Activated CD4-positive, alpha-beta memory T cell treated with anti-CD3 and anti-CD28 coated beads for 36 hours (primary cell): ENCODE measurements around the gene PDK2. TPM values are rescaled to one million over a fixed set of nuclear protein-coding genes. Genes with fewer than 3 reads are reported as not detected.

Experiments
- CTCF ChIA-PET: fragments of 350-600 bp; sonication (Branson Sonifier 250); formaldehyde crosslinking; loops from one replicate; lab custom pipeline; 2021; ENCODE audit warnings: antibody characterized with exemption, inconsistent platforms; lab: Charles Lee
- POLR2A ChIA-PET: fragments of 350-600 bp; sonication (Branson Sonifier 250); formaldehyde crosslinking; loops from one replicate; lab custom pipeline; 2021; ENCODE audit warnings: antibody characterized with exemption; lab: Charles Lee
- DNase-seq: peaks from one replicate; pipeline ENCODE4 v3.0.0-alpha.2; 2020
- H3K27ac Mint-ChIP-seq: one replicate; pipeline ENCODE4 v1.8.0; 2021; ENCODE audit warnings: mixed read lengths
- H3K27me3 Mint-ChIP-seq: one replicate; pipeline ENCODE4 v1.8.0; 2021; ENCODE audit warnings: mixed read lengths
- H3K36me3 Mint-ChIP-seq: one replicate; pipeline ENCODE4 v1.8.0; 2021; ENCODE audit warnings: mixed read lengths
- H3K4me1 Mint-ChIP-seq: one replicate; pipeline ENCODE4 v1.8.0; 2021; ENCODE audit warnings: low read depth, mixed read lengths
- H3K4me3 Mint-ChIP-seq: one replicate; pipeline ENCODE4 v1.8.0; 2021; ENCODE audit warnings: mild to moderate bottlenecking, mixed read lengths
- H3K9me3 Mint-ChIP-seq: one replicate; pipeline ENCODE4 v1.8.0; 2021; ENCODE audit warnings: mixed read lengths
- intact Hi-C: fragments of 100-400 bp; cut with micrococcal nuclease; formaldehyde crosslinking; loops from one replicate; pipeline ENCODE4 v1.15.1; 2023
- total RNA-seq, 2 experiments: library from RNA; stranded (reverse); gene quantifications; one replicate each; pipeline ENCODE4 v1.2.3, GENCODE V29; 2021

PDK2 gene
- total RNA-seq, 2 experiments from 2014 or later: 13.3 to 14.6 TPM

DNA sequence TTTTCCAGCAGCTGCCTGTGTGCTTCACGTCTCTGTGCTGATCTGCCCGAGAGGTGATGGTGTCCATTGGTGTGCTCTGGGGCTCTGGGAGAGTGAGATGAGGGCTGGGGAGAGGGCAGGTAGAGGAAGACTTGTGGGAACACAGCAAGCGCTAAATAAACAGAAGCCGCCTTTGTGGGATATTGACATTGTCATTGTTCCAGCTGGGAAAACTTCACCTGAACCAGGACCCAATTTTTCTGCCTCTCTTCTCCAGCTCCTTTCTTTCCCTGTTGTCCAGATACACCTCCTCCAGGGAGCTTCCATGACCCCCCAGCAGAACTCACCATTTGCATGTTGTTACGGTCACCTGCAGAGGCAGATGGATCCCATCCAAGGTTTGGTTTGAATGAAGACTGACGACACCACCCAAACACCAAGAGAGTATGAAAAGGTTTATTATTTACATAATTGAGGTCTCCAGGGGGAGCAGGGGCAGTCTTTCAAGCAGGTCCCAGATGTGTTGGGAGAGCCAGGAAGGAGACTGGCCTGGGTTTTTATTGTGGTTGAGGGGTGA lies 42.8 kb upstream of the PDK2 start:
- CTCF ChIA-PET: interaction anchor here (0.6 to 7.9 kb wide), 5 partner anchors 23 to 476 kb away, joined by 3 to 85 read pairs (median 4); partner anchors contain the start of gene NXPH3
- Mint-ChIP-seq H3K27ac (peak overlapping the region; percentile 95), H3K9me3 (no peaks in the 10 kb centered on the region), H3K4me3 (no peak overlapping the region), H3K4me1 (peaks cover 43% of the 10 kb centered on the region), H3K27me3 (peaks cover 2% of the 10 kb centered on the region), H3K36me3 (no peaks in the 10 kb centered on the region)
- POLR2A ChIA-PET: no interaction called here
- DNase-seq: no peak
- intact Hi-C loops: no loop called here

DNA sequence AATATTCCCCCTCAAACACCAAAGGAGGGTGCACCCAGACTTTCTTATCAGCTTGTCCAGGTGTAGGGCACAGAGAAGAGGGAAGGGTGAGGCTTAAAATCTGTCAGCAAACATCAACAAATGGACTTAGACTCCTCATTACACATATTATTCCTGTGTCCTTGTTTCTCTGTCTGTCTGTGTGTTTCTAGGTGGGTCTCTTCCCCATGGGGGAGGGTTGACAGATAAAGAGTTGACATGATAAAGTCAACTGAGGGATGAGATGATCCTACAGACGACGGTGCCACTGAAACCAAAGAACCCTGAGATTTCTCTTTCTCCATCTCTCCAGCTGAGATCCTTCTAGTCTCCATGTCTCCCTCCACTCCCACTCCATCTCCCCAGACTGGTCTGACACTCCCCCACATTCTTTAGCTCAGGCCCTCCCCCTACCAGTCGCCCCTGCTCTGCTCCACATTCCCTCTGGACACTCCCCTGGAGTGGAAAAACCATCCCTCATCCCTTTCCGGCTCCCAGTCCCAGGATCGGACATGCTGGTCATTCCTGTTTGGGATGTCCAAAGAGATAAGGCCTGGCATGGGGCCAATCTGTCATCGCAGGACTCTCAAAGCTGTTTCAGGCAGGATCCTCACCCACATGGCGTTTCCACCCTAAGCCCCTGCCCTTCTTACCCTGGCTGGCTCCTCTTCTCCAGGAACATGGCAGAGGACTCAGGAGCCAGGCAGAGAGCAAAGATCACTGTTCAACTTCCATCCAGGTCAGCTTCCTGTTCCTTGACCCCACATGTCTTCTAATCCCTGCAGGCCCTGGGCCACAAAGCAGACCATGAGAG lies 42.1 kb upstream of the PDK2 start:
- H3K4me1 Mint-ChIP-seq: peaks cover 39% of the 10 kb centered on the region
- H3K4me3 Mint-ChIP-seq: no peak overlapping the region
- peaks cover under 1% of the 10 kb centered on the region for H3K27me3 Mint-ChIP-seq
- no peaks in the 10 kb centered on the region for H3K9me3 Mint-ChIP-seq
- no peak for DNase-seq
- intact Hi-C loops: no loop called here
- H3K27ac Mint-ChIP-seq: no peak overlapping the region
- no peaks in the 10 kb centered on the region for H3K36me3 Mint-ChIP-seq
- CTCF ChIA-PET: interaction anchor here (0.6 to 7.9 kb wide), 7 partner anchors 24 to 477 kb away, joined by 3 to 85 read pairs (median 7); partner anchors contain the start of gene NXPH3
- POLR2A ChIA-PET: no interaction called here

GRCh38 chr17:50053654-50053960 lies 41.5 kb upstream of the PDK2 start:
- intact Hi-C loops: no loop called here
- ChIA-PET POLR2A (no interaction called here), CTCF (interaction anchor here (1.0 to 7.9 kb wide), 5 partner anchors 24 to 478 kb away, joined by 4 to 85 read pairs (median 7); partner anchors contain the start of gene NXPH3)
- H3K9me3 Mint-ChIP-seq: no peaks in the 10 kb centered on the region
- H3K27ac Mint-ChIP-seq: no peak overlapping the region
- H3K4me1 Mint-ChIP-seq: peaks cover 39% of the 10 kb centered on the region
- no peak for DNase-seq
- no peaks in the 10 kb centered on the region for H3K27me3 Mint-ChIP-seq
- H3K36me3 Mint-ChIP-seq: no peaks in the 10 kb centered on the region
- no peak overlapping the region for H3K4me3 Mint-ChIP-seq

DNA sequence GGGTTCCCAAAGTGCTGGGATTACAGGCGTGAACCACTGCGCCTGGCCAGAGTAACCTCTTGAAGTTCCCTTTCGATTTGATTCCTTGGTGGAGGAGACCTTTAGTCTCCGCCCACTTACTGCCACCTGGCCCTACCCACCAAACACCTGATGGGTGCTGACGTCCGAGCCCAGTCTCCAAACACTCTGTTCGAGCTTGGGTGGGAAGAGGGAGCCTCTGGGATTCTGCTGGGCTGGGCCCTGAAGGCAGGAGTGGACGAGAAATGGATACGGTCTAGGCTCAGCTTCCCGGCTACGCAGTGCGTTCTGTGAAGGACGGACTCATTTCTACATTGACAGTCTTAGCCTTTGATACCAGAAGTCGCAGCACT lies 40.1 kb upstream of the PDK2 start:
- ChIA-PET POLR2A (no interaction called here), CTCF (interaction anchor here (1.0 to 7.9 kb wide), 7 partner anchors 8 to 38 kb away, joined by 3 to 85 read pairs (median 6); no protein-coding TSS in a partner anchor)
- Mint-ChIP-seq H3K4me3 (peak overlapping the region; percentile 87), H3K27me3 (no peaks in the 10 kb centered on the region), H3K36me3 (no peaks in the 10 kb centered on the region), H3K9me3 (no peaks in the 10 kb centered on the region), H3K4me1 (peaks cover 35% of the 10 kb centered on the region), H3K27ac (peak overlapping the region; percentile 84)
- DNase-seq: peak; percentile 44
- intact Hi-C loops: loop anchor here (5.0 kb wide), 1 partner anchor 92 kb away; no protein-coding TSS in a partner anchor

- Mint-ChIP-seq H3K4me3 (peak within 1 kb of the TSS; percentile 87), H3K4me1 (peaks cover 31% of the 10 kb centered on the region), H3K27me3 (no peaks in the 10 kb centered on the region), H3K9me3 (no peaks in the 10 kb centered on the region), H3K27ac (peak within 1 kb of the TSS; percentile 84), H3K36me3 (no peaks in the 10 kb centered on the region)
- ChIA-PET CTCF (interaction anchor here (0.7 to 7.9 kb wide), 19 partner anchors 8 to 360 kb away, joined by 3 to 85 read pairs (median 5); partner anchors contain the start of gene PPP1R9B), POLR2A (interaction anchor here (1.2 kb wide), 2 partner anchors 8 to 39 kb away, joined by 3 to 5 read pairs; no protein-coding TSS in a partner anchor)
- peak; percentile 78 for DNase-seq
- intact Hi-C loops: loop anchor here (1.0 to 5.0 kb wide), 3 partner anchors 28 to 92 kb away; no protein-coding TSS in a partner anchor
Measured at GRCh38 chr17:50055426-50056216, 39.5 kb upstream of the PDK2 start, which contains the start of gene ITGA3. ITGA3 (plus strand) TSS chr17:50056110; CDS start chr17:50056440, 330 bp downstream.

DNA sequence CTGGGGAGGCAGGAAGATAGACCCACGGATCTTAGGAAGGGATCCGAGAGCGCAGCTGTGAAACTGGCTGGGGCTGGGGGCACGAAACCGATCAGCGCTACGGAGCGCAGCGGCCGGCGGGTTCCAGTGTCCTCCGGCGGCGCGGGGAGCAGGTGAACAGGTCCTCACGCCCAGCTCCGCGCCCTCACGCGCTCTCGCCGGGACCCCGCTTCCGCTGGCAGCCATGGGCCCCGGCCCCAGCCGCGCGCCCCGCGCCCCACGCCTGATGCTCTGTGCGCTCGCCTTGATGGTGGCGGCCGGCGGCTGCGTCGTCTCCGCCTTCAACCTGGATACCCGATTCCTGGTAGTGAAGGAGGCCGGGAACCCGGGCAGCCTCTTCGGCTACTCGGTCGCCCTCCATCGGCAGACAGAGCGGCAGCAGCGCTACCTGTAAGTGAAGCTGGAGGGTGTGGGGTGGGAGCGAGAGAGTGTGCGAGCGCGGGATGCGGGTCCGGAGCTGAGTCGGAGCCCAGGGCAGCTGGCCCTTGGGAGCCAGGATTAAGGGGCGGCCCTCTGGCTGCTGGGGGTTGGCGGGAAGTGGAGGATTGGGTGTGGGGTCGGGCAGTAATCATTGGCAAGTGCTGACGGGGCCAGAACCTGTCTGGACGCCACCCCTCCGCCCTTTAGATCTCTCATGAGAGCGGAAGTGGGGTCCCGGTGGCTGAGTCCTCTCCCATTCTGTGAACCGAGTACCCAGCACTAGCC lies 38.8 kb upstream of the PDK2 start:
- H3K36me3 Mint-ChIP-seq: no peaks in the 10 kb centered on the region
- H3K4me3 Mint-ChIP-seq: peak overlapping the region; percentile 87
- H3K9me3 Mint-ChIP-seq: no peaks in the 10 kb centered on the region
- peaks cover 23% of the 10 kb centered on the region for H3K4me1 Mint-ChIP-seq
- intact Hi-C loops: loop anchor here (1.0 to 5.0 kb wide), 3 partner anchors 29 to 91 kb away; no protein-coding TSS in a partner anchor
- ChIA-PET CTCF (interaction anchor here (0.6 to 7.9 kb wide), 22 partner anchors 8 to 361 kb away, joined by 3 to 85 read pairs (median 4); partner anchors contain the start of gene PPP1R9B), POLR2A (interaction anchor here (0.7 to 1.2 kb wide), 3 partner anchors 9 to 38 kb away, joined by 3 to 5 read pairs (median 5); no protein-coding TSS in a partner anchor)
- no peaks in the 10 kb centered on the region for H3K27me3 Mint-ChIP-seq
- peak; percentile 85 for DNase-seq
- H3K27ac Mint-ChIP-seq: peak overlapping the region; percentile 28

GRCh38 chr17:50056961-50057330 lies 38.2 kb upstream of the PDK2 start:
- Mint-ChIP-seq H3K27me3 (no peaks in the 10 kb centered on the region), H3K27ac (no peak overlapping the region), H3K4me3 (peak overlapping the region; percentile 87), H3K36me3 (no peaks in the 10 kb centered on the region), H3K4me1 (peaks cover 17% of the 10 kb centered on the region), H3K9me3 (no peaks in the 10 kb centered on the region)
- ChIA-PET CTCF (interaction anchor here (0.6 to 7.9 kb wide), 18 partner anchors 8 to 361 kb away, joined by 3 to 85 read pairs (median 5); no protein-coding TSS in a partner anchor), POLR2A (interaction anchor here (0.7 to 1.2 kb wide), 2 partner anchors 10 kb away, joined by 3 to 5 read pairs; no protein-coding TSS in a partner anchor)
- intact Hi-C loops: loop anchor here (1.0 to 5.0 kb wide), 3 partner anchors 30 to 90 kb away; no protein-coding TSS in a partner anchor
- DNase-seq: no peak

DNA sequence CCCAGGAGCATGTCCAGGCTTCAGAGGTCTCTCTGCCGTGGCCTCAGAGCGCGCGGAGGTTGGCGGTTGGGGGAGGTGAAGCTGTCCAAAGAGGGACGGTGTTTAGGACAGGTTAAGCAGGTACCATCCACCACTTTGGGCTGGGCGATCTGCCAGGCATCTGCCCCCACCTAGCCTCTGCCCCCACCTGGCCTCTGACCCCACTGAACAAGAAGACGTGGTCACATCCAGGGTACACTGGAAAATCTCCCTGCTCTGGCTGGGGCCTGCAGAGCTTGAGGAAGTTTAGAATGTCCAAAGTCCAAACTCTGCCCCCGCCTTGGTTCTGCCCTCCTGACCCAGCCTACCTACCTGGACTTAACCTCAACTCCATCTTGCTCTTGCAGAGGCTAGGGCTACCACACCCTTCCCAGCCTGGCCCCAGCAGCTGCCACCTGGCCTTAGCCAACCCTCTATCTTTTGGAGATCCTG lies 37.6 kb upstream of the PDK2 start:
- no peaks in the 10 kb centered on the region for H3K9me3 Mint-ChIP-seq

GRCh38 chr17:50058296-50058953 lies 36.7 kb upstream of the PDK2 start:
- Mint-ChIP-seq H3K4me1 (peaks cover 12% of the 10 kb centered on the region), H3K27ac (no peak overlapping the region), H3K27me3 (no peaks in the 10 kb centered on the region), H3K36me3 (no peaks in the 10 kb centered on the region), H3K4me3 (no peak overlapping the region), H3K9me3 (no peaks in the 10 kb centered on the region)
- POLR2A ChIA-PET: no interaction called here
- intact Hi-C loops: loop anchor here (5.0 kb wide), 1 partner anchor 89 kb away; no protein-coding TSS in a partner anchor
- DNase-seq: no peak
- CTCF ChIA-PET: interaction anchor here (1.2 to 7.9 kb wide), 3 partner anchors 29 to 56 kb away, joined by 3 to 85 read pairs (median 51); no protein-coding TSS in a partner anchor

More for the DNA sequence above, 37.6 kb upstream of the PDK2 start:
- intact Hi-C loops: loop anchor here (2.0 to 5.0 kb wide), 2 partner anchors 29 to 90 kb away; no protein-coding TSS in a partner anchor
- ChIA-PET POLR2A (no interaction called here), CTCF (interaction anchor here (1.1 to 7.9 kb wide), 7 partner anchors 9 to 61 kb away, joined by 3 to 85 read pairs (median 7); no protein-coding TSS in a partner anchor)
- H3K4me3 Mint-ChIP-seq: peak overlapping the region; percentile 0
- H3K27me3 Mint-ChIP-seq: no peaks in the 10 kb centered on the region
- no peak for DNase-seq
- no peak overlapping the region for H3K27ac Mint-ChIP-seq
- H3K4me1 Mint-ChIP-seq: peaks cover 12% of the 10 kb centered on the region
- no peaks in the 10 kb centered on the region for H3K36me3 Mint-ChIP-seq

GRCh38 chr17:50059256-50059655 lies 35.9 kb upstream of the PDK2 start:
- Mint-ChIP-seq H3K4me3 (no peak overlapping the region), H3K27me3 (no peaks in the 10 kb centered on the region), H3K27ac (no peak overlapping the region), H3K9me3 (no peaks in the 10 kb centered on the region), H3K4me1 (peaks cover 12% of the 10 kb centered on the region), H3K36me3 (no peaks in the 10 kb centered on the region)
- intact Hi-C loops: loop anchor here (5.0 kb wide), 1 partner anchor 88 kb away; no protein-coding TSS in a partner anchor
- CTCF ChIA-PET: interaction anchor here (1.2 to 7.9 kb wide), 3 partner anchors 30 to 56 kb away, joined by 3 to 85 read pairs (median 5); no protein-coding TSS in a partner anchor
- no peak for DNase-seq
- POLR2A ChIA-PET: no interaction called here
